Esophagus (tissue), 2 donors: ENCODE results near the gene BRK1. TPM values are rescaled to one million over a fixed set of nuclear protein-coding genes. Genes with fewer than 3 reads are reported as not detected.
"Not testable (repeated sequence)": the region's sequence is repeated elsewhere in the genome, so short reads cannot be mapped to it uniquely, and the experiment has no call there.

Source experiments
- H3K27ac ChIP-seq, 2 donors: one replicate each; pipeline ENCODE4 v1.5.1; 2013; ENCODE audit warnings: low read depth in 2 of 2, mild to moderate bottlenecking in 2 of 2, inconsistent platforms in 1 of 2, low read length in 1 of 2, moderate library complexity in 1 of 2
- H3K27me3 ChIP-seq, 2 donors: one replicate each; pipeline ENCODE4 v1.6.1; 2013; ENCODE audit warnings: low read length in 2 of 2, control low read depth in 1 of 2, mild to moderate bottlenecking in 1 of 2; ENCODE audit not compliant: insufficient read depth in 2 of 2, control insufficient read depth in 1 of 2
- H3K36me3 ChIP-seq, 2 donors: one replicate each; pipeline ENCODE4 v1.6.1; 2013; ENCODE audit warnings: low read length in 1 of 2; ENCODE audit not compliant: control insufficient read depth in 2 of 2, insufficient read depth in 2 of 2
- H3K4me1 ChIP-seq, 2 donors: one replicate each; pipeline ENCODE4 v1.6.1; 2013; ENCODE audit warnings: low read length in 1 of 2; ENCODE audit not compliant: control insufficient read depth in 2 of 2, insufficient read depth in 2 of 2
- H3K4me3 ChIP-seq, 2 donors: one replicate each; pipeline ENCODE4 v1.5.1; 2013; ENCODE audit warnings: low read length in 2 of 2, mild to moderate bottlenecking in 2 of 2, low read depth in 1 of 2, moderate library complexity in 1 of 2
- H3K9me3 ChIP-seq, 2 donors: one replicate each; pipeline ENCODE4 v1.6.1; 2013; ENCODE audit warnings: mild to moderate bottlenecking in 2 of 2, low read depth in 1 of 2, low read length in 1 of 2, moderate library complexity in 1 of 2; ENCODE audit not compliant: control insufficient read depth in 2 of 2, insufficient read depth in 1 of 2
- WGBS, 2 donors: extraction: QIAGEN DNeasy Blood & Tissue Kit; methylation state at CpG; one replicate each; pipeline ENCODE4 v1.1.7; 2013; 5-methylcytosine and 5-hydroxymethylcytosine counted together
- polyA plus RNA-seq, 2 donors: library from polyadenylated mRNA; stranded (reverse); fragments of 200-250 nt; gene quantifications; one replicate each; pipeline ENCODE4 v1.2.3, GENCODE V29; 2013
- donor health status: healthy with polysubstance abuse.
- donor health status: Bipolar disorder and iron deficiency.

Gene BRK1
- polyA plus RNA-seq, result 100 to 1,000 TPM in 1 of 2 donors, 10 to 100 TPM in 1; 79.2 to 148 TPM

- H3K4me3 ChIP-seq, result peak within 1 kb of the TSS; percentile 82 to 94
- H3K36me3 ChIP-seq, result no peaks in the 10 kb centered on the region
- H3K9me3 ChIP-seq, result no peaks in the 10 kb centered on the region
- 1% methylated on average over 47 to 54 of the region's 54 CpGs for WGBS, 2 donors
- H3K27ac ChIP-seq, result peak within 1 kb of the TSS; percentile 82 to 84
- H3K27me3 ChIP-seq, result no peaks in the 10 kb centered on the region
- H3K4me1 ChIP-seq, result no peaks in the 10 kb centered on the region
These were observed at the start of gene BRK1 for GRCh38 chr3:10115326-10116137. TSS of gene BRK1 (plus strand) at chr3:10115675. CDS start at chr3:10115702, 27 bp downstream.

- H3K4me1 ChIP-seq, H3K9me3 ChIP-seq, H3K27me3 ChIP-seq, H3K4me3 ChIP-seq, H3K36me3 ChIP-seq, H3K27ac ChIP-seq: not testable (repeated sequence)
- WGBS, 2 donors, result 96 to 97% methylated on average over 20 to 32 of the region's 33 CpGs
These were observed 45.4 kb upstream of the BRK1 start for GRCh38 chr3:10070077-10070476.

GRCh38 chr3:10074666-10075065 lies 40.8 kb upstream of the BRK1 start:
- Histone ChIP-seq H3K27ac (no peak overlapping the region), H3K9me3 (no peaks in the 10 kb centered on the region), H3K4me1 (no peaks in the 10 kb centered on the region), H3K4me3 (no peak overlapping the region), H3K27me3 (no peaks in the 10 kb centered on the region), H3K36me3 (no peaks in the 10 kb centered on the region)

GRCh38 chr3:10081871-10082270 lies 33.6 kb upstream of the BRK1 start:
- H3K9me3 ChIP-seq, result no peaks in the 10 kb centered on the region
- 94 to 97% methylated on average over 4 of the region's 4 CpGs for WGBS, 2 donors
- H3K4me1 ChIP-seq, result no peaks in the 10 kb centered on the region
- H3K4me3 ChIP-seq, result no peak overlapping the region
- H3K27ac ChIP-seq, result no peak overlapping the region
- H3K27me3 ChIP-seq, result no peaks in the 10 kb centered on the region
- no peaks in the 10 kb centered on the region for H3K36me3 ChIP-seq

- Histone ChIP-seq H3K27ac (peak overlapping the region; percentile 20 to 52), H3K4me3 (no peak overlapping the region), H3K4me1 (peaks cover 0 to 3% of the 10 kb centered on the region in 2 donors), H3K27me3 (no peaks in the 10 kb centered on the region), H3K9me3 (no peaks in the 10 kb centered on the region), H3K36me3 (no peaks in the 10 kb centered on the region)
- 57 to 60% methylated on average over 1 of the region's 1 CpG for WGBS, 2 donors
These were observed 29.7 kb upstream of the BRK1 start for GRCh38 chr3:10085738-10086137.

- WGBS, 2 donors, result 44 to 56% methylated on average over 4 of the region's 4 CpGs
- H3K36me3 ChIP-seq, result no peaks in the 10 kb centered on the region
- no peaks in the 10 kb centered on the region for H3K27me3 ChIP-seq
- no peak overlapping the region for H3K4me3 ChIP-seq
- H3K9me3 ChIP-seq, result no peaks in the 10 kb centered on the region
- H3K4me1 ChIP-seq, result peaks cover 0 to 3% of the 10 kb centered on the region in 2 donors
- no peak overlapping the region for H3K27ac ChIP-seq
These were observed 27.2 kb upstream of the BRK1 start for GRCh38 chr3:10088256-10088655.

GRCh38 chr3:10090179-10090578 lies 25.3 kb upstream of the BRK1 start:
- Histone ChIP-seq H3K27me3 (no peaks in the 10 kb centered on the region), H3K4me3 (no peak overlapping the region), H3K9me3 (no peaks in the 10 kb centered on the region), H3K4me1 (peaks cover 0 to 3% of the 10 kb centered on the region in 2 donors), H3K36me3 (no peaks in the 10 kb centered on the region), H3K27ac (no peak overlapping the region)
- 84 to 94% methylated on average over 6 of the region's 6 CpGs for WGBS, 2 donors

GRCh38 chr3:10090774-10091173 lies 24.7 kb upstream of the BRK1 start:
- not testable (repeated sequence) for H3K4me1 ChIP-seq, H3K27me3 ChIP-seq, H3K27ac ChIP-seq, H3K36me3 ChIP-seq, H3K9me3 ChIP-seq, H3K4me3 ChIP-seq
- WGBS, 2 donors, result 80 to 94% methylated on average over 1 of the region's 1 CpG

GRCh38 chr3:10091387-10091786 lies 24.1 kb upstream of the BRK1 start:
- not testable (repeated sequence) for H3K4me1 ChIP-seq, H3K36me3 ChIP-seq, H3K4me3 ChIP-seq, H3K27ac ChIP-seq, H3K9me3 ChIP-seq, H3K27me3 ChIP-seq
- WGBS, 2 donors, result 56 to 83% methylated on average over 2 of the region's 2 CpGs

- H3K9me3 ChIP-seq, result no peaks in the 10 kb centered on the region
- H3K4me3 ChIP-seq, result no peak overlapping the region
- no peaks in the 10 kb centered on the region for H3K27me3 ChIP-seq
- H3K4me1 ChIP-seq, result no peaks in the 10 kb centered on the region
- no peak overlapping the region for H3K27ac ChIP-seq
- WGBS, 2 donors, result 96 to 100% methylated on average over 3 of the region's 3 CpGs
- no peaks in the 10 kb centered on the region for H3K36me3 ChIP-seq
These were observed 21.8 kb upstream of the BRK1 start for GRCh38 chr3:10093678-10094077.
